Activated gamma-delta T cell (primary cell): Measurements from ENCODE around the gene ORM2.

Source experiments
- DNase-seq: peaks from one replicate; lab custom pipeline; 2025; lab: John Stamatoyannopoulos, UW

ORM2 gene

DNA sequence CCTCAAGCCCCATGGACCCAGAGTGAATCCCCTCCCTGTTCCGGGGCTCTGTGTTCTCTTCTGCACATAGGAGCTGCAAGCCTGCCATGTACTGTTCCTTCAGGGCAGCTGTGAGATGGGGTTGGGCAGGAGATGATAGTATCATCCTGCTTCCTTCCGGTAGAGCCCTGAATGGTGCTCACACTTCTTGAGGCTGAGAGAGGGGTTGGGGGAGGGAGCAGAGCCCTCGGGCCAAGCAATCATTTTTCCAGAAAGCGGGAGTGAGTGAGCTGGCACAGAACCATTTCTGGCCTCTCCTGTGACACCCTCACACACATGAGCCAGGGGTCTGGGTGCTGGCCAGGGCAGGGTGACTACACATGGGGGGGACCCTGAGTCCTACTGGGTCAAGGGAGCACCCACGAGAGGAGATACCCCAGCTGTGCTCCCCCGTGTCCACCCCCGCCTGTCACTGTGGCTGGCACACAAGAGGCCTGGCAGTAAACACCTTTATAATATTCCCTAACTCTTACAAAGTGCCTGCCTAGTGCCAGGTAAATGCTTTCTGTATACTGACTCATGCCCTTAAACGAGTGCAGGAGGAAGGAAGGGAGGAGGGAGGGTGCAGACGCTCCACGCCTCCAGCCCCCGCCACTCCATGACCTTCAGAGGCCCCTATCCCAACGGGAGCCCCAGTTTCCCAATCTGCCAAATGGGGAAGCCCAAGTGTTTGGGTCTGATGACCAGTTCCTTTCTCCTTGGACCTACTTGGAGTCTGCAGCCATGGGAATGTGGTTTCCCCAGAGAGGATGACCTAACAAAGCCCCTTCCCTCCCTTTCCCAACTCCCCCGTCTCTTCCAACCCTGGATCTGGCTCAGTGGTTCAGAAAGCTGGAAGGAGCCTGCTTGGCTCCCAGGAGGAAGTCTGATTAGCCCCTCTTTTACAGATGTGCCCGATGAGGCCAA is 42.6 kb downstream of the ORM2 start:
- peak; percentile 17 for DNase-seq

DNA sequence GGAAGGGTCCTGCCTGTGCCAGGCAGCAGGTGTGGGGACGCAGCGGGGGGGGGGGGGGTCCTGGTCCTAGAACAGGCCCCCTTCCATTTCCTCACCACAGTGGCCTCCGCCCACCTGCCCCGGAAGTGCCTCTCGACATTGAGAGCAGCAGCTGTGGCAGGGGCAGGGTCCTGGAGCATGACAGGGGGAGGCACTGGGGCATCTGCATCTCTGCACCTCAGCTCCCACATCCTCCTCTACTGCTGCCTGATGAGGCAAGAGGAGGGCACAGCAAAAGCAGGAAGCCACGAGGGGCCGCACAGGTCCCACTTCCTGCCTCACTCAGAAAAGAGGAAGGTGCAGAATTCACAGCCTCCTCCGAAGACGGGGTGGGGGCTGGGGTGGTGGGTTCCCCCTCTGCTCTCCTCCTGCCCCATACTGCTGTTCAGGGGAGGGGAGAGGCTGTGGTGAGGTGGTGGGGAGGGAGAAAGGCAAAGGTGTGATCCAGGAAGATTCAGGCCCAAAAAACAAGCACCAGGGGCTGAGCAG is 43.3 kb downstream of the ORM2 start:
- peak; percentile 69 for DNase-seq

DNA sequence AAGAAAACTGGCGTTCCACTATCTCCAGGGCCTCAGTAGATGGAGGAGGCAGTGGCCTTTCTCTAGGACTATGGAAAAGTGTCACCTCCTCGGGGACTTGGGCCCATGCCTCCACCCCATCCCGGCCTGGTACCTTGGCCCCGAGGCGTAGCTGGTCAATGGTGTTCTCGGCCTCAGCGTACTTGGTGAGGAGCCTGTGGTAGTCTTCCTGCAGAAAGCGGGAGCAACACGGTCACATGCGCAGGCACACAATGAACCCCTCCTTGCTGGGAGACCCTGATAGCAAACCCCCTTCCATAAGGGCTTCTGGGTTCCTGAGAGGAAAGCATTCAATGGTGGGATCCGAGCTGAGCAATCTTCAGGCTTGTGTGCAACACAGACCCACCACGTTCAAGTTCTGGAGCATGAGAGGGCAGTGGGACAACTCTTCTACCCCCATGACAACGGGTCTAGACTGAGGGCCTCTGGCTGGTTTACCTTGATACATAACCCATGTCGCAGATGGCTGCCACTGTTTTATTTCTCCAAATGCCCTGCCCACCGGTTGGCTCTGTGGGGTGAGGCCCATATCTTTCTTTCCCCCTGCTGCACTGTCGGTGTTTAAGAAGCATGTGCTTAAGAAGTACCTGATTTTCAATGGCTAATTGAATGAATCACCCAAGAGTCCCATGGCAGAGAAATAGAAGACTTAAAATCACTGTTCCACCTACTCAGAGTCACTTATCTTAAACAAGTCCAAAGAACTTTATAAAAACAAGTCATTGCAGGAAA is 44.5 kb downstream of the ORM2 start:
- DNase-seq: no peak

DNA sequence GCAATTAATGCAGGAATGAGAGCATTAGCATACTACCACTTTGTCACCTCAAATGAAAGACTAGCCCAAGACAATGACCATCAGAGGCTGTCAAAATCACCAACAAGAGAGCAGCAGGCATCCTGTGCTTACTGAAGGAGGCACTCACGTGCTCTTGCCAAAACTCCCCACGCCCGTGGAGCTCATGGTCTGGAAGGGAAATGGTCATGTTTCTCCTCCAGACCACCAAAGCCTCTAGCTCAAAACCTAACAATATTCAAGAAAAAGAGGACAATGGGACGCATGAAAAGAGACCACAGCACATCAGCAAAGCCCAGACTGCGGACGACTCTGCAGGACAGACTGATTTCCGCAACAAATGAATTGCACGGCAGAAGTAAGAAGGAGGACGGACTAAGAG is 45.3 kb downstream of the ORM2 start:
- DNase-seq: no peak

DNA sequence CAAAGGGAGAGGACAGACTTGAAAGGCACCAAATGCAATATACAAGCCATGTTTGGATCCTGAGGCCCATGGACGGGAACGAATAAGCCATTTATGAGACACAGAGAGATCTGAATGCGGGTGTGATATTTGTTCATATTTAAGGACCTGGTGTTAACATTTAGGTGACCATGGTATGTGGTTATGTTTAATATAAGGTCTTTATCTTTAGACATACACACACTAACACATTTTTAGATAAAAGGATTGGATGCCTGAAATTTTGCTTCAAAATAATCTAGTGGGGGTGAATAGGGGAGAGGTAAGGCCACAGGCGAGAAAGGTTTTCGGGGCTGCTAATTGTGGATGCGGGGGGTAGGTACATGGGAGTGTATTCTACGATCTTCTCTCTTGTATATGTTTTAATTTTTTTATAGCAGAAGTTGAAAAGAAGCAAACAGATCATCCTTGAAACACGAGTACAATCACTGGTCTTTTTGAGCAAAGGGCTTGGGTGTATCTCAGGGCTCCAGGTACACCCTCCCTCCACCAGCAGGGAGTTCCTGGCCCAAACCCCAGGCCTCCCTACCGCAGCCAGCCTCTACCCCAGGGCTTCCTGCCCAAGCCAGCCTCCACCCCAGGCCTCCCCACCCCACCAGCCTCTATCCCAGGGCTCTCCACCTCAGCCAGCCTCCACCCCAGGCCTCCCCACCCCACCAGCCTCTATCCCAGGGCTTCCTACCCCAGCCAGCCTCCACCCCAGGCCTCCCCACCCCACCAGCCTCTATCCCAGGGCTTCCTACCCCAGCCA is 45.9 kb downstream of the ORM2 start:
- DNase-seq: no peak

DNA sequence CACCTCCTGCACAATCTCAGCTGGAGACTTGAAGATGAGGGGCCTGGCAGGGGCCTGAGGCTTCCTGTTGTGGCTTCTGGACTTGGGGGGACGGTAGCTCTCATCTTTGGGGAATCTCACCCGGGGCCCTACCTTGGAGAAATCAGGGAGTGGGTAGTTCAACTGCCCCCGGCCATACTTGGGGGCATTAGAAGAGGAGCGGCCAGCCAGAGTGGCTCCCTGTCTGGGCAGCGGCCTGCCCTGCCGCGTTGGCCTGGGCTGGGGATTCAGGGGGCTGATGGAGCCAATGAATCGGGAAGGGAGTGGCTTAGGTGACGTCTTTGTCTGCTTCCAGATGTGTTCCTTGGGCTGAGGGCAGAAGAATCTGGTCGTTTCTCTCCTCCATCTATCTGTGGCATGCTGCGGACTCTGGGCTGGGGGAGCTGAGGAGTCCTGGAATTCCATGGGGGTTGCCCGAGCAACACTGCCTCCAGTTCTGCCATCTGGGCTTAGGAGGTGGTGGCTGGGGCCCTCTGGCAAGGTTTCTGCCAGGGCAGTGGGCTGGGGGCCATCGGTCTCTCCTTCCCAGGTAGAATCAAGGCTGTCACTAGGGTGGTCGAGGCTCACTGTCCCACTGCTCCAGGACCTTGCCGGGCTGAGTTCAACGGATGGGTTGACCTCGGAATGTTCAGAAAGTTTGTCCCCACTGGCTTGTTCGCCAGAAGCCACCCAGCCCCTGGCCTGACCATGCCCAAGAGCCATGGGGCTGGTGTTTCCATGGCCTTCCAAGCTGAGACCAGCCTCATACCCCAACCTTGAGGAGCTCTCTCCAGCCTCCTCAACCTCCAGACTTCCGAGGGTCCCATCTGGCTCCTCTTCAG is 47.1 kb downstream of the ORM2 start:
- no peak for DNase-seq

DNA sequence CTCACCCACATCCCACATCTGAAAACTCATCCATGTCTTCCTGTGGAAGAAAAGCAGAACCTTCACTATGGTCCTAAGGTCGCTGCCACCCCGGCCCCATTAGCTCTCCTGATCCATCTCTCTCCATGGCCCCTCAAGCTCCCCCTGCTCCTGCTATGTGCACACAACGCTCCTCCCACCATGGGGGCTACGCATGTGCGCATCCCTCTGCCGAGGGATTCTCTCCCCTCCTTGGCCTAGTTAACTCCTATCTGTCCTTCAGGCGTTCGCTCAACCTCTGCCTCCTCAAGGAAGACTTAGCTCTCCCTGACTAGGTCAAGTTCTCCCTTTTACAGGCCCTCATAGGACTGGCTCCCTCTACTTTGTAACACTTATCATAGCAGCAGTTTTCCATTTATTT is 48.3 kb downstream of the ORM2 start:
- no peak for DNase-seq

DNA sequence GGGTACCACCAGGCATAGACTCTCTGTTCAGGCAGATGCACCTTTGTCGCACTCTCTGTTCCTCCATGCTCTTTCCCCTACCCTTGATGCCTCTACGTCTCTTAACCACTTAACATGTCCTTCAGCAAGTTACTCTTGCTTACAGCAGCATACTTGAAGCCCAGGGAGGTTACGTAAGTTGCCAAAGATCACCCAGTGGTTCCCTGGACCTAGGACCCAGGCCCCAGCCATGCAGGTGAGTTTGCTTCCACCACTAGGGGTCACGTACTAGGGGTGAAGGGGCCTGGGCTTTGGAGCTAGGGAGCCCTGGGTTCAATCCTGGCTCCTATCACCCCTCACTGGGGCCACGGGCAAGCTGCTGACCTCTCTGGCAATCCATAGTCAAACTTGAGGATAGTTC is 49.2 kb downstream of the ORM2 start:
- DNase-seq: no peak
